OCI-M1 (cell line): Measurements from ENCODE around the gene TUBB4B.

Source experiments
- DNase-seq: peaks from one replicate; lab custom pipeline; 2025; lab: John Stamatoyannopoulos, UW

Gene TUBB4B

DNA sequence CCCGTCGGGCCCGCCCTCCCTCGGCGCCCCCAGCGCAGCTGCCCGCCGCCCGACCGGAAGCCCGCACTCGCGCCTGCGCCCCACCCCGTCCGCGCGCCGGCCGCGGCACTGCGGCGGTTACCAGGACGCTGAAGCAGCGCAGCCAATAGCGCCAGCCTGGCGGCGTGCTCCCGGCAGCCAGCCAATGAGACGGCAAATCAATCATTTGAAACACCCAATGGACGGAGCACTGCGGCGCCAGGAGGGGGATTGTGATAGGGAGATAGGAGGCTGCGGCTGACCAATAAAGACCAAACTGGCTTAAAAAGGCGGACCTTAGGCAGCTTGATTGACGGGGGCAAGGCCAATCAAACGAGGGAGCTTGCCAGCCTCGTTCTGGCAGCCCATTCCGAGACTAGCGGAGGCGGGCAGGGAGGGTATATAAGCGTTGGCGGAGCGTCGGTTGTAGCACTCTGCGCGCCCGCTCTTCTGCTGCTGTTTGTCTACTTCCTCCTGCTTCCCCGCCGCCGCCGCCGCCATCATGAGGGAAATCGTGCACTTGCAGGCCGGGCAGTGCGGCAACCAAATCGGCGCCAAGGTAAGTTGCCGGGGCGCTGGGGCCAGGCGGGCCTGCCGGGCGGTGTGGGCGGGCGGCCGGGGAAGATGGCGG, at the start of gene TUBB4B:
TUBB4B (plus strand) TSS at position 447 of the 649 bp plus-strand sequence; CDS start at position 521, 74 bp downstream.
- peak; percentile 99 for DNase-seq

DNA sequence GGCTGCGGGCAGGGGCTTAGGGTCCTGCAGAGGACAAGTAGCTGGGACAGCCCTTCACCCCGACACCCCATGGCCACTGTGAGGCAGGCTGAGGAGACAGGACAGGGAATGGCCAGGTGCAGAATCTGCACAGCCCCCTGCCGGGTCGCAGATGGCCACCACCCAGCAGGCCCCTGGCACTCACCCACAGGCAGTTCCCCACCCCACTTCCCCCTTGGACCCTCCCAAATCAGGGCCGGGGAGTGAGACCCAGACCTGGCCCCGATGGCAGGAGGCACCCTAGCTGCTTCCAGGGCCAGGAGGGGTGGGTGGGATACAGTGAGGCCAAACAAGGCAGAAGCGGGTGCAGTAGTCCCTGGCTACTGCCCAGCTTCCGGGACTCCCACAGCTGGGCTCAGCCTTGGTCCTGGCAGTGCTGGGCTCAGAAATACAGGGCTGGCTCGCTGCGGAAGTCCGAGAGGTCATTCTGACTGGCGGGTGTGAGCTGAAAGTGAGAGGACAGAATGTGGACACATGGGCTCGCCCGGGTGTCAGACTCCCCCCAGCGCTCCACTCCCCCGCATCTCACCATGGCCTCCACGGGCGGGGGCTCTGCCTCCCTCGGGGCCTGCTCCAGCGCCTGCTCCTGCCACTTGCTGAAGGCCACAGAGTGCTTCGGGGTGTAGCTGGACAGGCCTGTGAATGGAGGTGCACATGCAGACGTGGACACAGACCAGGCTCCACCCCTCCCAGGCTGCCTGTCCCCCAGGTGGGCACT, 49.2 kb upstream of the TUBB4B start:
- no peak for DNase-seq

DNA sequence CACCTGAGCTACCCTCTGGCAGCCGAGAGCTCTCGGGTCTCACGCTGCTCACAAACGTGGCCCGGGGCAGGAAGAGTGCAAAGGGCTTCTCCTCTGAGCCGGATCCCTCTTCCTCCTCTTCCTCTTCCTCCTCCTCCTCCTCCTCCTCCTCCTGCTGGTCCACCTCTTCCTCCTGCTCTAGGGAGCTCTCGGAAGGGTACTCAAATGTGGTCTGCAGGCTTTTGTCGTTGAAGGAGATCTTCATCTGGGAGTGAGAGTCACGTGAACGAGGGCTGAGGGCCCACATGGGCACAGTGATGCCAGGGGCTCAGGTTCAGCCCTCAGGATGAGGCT, 48.7 kb upstream of the TUBB4B start:
- no peak for DNase-seq

DNA sequence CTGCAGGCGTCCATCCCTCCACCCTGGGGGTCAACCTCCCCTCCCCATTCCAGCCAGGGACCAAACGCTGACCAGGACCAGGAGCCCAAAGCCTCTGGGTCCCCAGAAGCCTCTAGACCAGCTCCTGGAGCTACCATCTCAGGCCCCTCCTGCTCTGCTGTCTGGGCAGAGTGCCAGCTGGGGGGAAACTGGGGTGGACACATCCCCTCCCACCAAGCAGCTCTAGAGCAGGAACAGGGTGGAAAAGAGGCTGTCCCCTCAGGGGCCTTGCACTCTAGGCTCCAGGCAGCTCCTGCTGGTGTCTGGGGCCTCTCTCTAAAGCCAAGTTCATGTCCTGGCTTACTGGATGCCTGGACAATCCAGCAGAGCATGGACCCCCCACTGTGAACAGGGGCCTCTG, 48.2 kb upstream of the TUBB4B start:
- DNase-seq: no peak

DNA sequence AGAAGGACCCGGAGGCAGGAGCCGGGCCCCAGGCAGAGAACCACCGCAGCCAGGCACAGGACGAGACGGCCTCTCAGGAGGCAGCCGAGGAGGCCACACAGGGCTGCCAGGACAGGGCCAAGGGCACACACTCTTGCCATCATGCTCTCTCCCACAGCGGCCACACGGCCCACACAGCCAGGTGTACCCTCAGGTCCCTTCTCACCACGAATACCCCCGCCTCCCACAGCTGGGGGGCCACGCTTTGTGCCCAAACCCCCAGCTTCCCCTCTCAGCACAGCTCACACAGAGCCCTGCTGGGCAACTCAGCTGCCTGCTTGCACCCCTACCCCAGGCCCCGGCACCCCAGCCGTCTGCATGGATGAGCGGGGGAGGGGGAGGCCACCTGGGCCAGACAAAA, 47.3 kb upstream of the TUBB4B start:
- no peak for DNase-seq

DNA sequence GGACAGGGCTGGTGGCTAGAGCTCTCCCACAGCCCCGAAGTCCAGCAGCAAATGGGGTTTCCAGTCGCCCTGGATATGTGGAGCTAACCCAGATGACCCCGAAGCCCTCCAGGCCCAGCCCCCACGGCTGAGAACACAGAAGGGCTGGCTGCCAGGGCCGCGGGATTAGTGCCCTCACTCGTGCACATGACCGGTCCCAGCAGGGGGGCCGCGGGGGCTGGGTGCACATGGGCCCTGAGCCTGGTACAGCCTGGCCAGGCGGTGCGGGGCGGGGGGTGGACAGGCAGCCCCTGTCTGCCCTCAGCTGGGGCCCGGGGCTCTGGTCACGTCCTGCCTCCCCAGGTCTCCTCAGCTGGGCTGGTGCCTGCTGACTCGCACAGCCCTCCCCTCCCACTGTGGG, 46.7 kb upstream of the TUBB4B start:
- DNase-seq: no peak

DNA sequence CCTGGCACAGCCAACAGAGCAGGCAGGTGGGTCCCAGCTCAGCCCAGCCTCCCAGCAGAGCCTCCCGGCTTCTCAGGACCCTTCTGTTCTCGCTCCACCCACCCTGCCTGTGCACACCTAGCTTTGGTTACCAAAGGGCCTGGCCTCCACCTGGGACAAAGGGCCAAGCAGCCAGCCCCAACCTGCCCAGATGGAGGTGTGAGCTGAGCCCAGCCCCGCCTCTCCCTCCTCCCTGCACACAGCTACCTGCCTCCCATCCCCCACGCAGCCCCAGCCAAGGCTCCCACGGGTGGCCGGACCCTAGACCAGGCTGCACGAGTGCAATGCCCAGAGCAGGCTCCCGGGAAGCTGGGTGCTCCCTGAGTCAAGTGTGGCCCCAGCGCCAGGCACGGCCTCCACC, 46.2 kb upstream of the TUBB4B start:
- no peak for DNase-seq

DNA sequence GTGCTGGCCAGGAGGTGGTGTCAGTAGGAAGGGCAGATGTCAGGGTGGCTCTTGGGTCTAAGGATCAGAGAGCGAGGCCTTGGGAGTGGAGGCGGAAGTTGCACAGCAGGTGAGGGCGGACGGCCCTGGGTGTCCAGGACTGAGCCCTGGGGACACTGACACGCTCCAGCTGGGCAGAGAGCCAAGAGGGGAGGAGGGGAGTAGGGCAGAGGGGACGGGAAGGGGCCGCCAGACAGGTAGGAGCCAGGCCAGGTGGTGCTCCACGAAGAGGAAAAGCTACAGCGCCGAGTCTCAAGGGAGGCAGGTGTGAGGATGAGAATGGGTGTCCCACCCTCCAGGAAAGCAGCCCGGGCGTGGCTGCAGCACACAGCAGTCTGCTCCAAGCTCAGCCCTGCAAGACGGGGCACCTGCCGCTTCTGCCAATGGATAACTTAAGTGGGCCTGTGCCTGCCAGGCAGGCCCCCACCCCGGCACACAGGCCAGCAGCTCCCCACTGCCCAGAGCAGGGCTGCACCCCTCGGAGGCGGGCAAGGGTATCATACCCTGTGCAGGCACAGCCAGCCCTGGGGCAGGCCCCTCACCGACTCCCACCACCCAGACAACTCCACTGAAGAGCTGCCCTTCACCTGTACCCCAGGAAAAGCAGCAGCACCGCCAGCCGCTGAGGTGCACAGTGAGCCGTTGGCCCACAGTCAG, 45.4 kb upstream of the TUBB4B start:
- no peak for DNase-seq

DNA sequence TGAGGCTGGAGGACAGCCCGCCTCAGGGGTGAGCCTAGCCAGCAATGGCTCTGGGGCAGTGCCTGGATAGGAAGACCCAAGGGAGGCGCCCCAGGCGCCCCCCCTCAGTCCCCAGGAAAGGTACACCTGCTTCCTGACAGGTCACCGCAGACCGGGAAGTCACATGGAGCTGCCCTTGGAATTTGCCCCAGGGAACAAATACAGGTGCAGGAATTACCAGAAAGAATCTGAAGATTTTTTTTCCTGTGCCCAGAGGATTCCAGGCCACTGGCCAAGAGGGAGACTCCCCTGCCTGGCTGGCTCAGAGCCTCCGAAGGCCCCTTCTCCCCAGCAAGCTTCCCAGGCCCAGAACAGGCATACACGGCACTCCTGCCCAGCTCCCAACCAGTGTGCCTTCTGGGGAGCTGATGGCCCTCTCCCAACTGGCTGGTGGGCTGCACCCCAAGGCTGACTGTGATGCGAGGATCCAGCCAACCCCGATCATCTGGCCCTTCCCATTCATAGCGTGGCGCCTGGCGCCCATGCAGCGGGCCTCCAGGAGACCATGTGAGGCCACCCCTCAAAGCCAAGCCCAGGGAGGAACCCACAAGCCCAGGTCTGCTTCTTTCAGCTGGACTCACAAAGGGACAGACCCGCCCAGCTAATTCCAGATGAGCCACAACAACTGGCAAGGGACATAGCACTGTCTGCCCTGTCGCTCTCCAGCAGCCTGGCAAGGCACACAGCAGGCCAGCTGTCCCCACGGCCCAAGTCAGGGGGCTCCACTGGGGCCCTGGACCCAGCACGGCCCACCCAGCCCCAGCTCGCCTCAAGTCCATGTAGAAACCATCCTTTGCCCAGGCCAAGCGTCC, 42.8 kb upstream of the TUBB4B start:
- no peak for DNase-seq

DNA sequence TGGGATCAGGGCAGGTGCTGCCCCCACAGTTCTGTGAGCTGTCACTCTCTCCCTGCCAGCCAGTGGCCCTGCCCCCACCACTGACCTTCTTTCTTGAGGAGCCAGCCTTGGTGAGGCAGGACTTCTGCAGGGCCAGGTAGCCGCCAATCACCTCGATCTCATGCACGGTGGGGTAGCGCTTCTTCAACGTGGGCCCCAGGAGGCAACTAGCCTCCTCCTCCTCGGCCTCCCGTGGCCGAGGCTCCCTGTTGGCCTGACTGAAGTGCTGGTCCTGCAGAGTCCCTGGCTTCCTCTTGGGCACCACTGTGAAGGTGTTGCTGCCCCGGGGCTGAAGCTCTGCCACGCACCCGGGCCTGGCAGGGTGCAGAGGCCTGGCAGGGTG, 42.2 kb upstream of the TUBB4B start:
- no peak for DNase-seq

DNA sequence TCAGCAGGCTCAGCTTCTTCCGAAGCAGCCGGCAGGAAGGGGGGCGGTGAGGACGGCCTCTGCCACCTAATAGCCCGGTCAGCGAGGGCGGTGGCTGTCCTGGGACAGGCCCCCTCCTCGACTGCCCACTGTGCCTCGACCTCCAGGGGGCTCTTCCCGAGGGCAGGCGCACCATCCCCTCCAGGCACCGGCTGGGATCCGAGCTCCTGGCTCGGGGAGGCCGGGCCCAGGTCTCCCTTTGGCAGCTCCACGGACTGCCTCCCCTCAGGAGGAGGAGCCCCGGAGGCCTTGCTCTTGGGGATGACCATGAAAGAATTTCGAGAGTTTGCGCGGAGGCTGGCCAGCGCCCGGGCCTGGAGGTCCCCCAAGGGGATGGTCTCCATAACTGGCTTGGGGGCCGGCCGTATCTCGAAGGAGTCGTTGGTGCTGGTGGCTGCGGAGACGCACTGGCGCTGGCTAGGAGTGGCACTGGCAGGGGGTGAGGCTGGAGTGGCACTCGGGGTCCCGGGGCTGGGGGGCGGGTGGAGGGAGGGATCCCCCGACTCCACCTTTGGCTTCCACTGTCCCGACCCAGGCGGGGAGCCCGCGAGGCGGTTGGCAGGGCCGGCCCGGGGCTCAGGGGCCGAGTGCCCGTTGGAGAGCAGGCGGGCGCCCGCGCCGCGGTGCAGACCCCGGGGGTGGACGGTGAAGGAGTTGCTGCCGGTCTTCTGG, 41.5 kb upstream of the TUBB4B start:
- no peak for DNase-seq

DNA sequence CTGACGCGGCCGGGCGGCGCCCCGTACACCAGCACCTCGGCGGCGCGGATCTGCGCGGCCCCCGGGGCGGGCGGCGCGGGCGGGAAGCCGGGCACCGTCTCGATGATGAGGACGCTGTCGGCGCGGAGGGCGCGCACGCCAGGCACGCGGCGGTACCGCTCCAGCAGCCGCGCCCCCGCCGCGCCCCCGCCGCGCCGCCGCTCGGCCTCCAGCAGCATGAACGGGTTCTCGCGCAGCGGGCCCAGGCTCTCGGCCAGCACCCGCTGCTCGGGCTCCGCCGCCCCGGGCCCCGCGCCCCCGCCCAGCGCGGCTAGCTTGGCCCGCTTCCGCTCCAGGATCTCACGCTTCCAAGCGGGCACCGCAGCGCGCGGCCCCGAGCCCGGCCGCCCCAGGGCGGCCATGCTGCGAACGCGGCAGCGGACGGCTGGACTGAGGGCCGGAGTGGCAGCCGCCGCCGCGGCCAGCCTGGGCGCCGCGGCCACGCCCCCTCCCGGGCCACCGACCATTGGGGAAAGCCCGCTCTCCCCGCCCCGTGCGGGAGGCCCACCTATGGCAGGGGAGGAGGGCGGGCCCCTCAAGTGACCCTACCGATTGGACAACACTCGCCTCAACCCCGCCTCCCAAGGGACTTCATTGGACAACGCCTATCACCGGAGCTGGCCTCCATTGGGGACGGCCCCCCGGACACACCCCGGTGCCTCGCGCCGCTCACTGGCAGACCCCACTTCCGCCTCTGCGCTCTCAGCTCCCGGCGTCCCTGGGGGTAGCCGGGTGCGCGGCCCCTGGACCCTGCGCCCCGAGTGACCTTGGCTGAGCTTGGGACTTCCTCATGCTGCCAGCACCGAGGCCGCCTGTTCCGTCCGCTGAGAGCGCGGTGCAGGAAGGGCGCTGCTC, 40.5 kb upstream of the TUBB4B start, which contains the start of gene TPRN:
TPRN (minus strand) TSS at position 431 of the 894 bp plus-strand sequence; CDS start at position 401, 30 bp downstream.
- DNase-seq: peak; percentile 99

DNA sequence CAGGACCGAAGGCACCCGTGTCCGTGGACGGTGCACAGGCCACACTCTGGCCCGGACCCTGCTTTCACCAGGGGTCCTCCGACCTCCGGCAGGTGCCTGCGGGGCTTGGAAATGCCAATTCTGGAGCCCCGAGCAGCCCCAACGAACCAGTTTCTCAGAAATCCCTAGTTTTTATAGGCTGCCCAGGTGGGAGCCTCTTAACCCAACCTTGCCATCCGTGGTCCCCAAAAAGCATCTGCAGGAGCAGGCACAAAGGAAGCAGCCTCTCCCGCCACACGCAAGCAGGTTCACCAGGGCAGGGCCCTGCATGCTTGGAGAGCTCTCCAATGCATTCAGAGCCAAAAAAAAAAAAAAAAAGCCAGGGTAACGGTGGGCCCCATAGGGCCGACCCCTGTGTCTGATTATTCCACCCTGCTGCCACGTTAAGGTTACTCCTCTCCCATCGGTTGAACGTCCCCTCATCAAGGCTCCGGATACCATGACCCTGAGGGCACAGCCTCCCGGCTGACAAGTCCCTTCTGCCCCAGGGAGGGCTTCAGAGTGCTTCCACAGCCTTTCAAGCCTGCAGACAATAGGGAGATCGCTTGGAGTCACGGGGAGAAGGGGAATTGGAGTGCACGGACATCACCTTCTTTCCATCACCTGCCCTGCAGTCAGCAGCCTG, 39.8 kb upstream of the TUBB4B start:
- DNase-seq: no peak

DNA sequence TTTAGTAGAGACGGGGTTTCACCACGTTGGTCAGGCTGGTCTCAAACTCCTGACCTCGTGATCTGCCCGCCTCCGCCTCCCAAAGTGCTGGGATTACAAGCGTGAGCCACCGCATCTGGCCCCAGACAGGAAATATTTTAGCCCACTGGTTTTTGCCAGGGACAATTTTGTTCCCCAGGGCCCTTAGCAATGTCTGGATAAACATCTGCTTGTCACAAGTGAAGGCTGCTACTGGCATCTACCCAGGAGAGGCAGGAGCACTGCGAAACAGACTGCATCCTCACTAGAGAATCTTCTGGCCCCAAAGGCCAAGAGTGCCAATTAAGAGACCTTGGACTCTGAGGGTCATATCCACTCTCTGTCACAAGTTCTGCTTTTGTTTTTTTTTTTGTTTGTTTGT, 38.1 kb upstream of the TUBB4B start:
- no peak for DNase-seq

DNA sequence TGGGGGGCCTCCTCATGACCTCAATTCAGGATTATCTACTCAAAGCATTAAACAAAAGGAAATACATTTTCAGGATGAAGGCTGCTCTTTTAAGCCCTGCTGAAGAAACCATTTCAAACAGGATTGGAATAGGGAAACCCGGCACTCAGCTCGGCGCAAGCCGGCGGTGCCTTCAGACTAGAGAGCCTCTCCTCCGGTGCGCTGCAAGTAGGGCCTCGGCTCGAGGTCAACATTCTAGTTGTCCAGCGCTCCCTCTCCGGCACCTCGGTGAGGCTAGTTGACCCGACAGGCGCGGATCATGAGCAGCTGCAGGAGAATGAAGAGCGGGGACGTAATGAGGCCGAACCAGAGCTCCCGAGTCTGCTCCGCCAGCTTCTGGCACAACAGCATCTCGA, 36.4 kb upstream of the TUBB4B start:
- no peak for DNase-seq

DNA sequence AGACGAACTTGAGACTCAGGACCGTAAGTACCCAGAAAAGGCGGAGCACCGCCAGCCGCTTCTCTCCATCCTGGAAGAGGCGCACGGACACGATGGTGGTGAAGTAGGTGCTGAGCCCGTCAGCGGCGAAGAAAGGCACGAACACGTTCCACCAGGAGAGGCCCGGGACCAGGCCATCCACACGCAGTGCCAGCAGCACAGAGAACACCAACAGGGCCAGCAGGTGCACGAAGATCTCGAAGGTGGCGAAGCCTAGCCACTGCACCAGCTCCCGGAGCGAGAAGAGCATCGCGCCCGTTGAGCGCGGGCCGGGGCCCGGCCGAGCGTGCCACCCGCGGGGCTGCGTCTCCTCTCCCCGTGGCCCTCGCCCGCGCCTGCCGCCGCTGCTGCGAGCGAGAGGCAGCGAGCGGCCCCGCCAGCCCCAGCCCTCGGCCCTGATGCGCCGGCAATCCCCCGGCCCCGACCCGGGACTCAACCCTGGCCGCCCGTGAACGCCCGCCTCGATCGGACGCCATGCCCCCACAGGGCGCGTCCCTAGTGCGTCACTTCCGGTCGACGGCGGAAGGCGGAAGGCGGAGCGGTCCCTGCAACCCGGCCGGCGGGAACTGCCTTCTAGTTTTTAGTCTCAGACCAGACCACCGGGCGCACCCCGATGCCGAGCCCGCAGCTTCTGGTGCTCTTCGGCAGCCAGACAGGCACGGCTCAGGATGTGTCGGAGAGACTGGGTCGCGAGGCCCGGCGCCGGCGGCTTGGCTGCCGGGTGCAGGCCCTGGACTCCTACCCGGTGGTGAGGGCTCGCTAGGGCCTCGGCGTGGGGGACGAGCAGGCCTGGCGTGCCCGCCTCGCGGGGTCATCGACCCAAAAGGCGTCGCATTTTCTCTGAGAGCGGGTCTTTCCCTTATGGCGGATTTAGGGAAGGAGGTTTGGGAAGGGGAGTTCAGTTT, 35.7 kb upstream of the TUBB4B start, which contains the start of the genes NDOR1 and TMEM203:
NDOR1 (plus strand) TSS at position 575 of the 944 bp plus-strand sequence; CDS start at position 653, 78 bp downstream.
TMEM203 (minus strand) TSS at position 523 of the 944 bp plus-strand sequence; CDS start at position 289, 234 bp downstream.
- DNase-seq: peak; percentile 92

DNA sequence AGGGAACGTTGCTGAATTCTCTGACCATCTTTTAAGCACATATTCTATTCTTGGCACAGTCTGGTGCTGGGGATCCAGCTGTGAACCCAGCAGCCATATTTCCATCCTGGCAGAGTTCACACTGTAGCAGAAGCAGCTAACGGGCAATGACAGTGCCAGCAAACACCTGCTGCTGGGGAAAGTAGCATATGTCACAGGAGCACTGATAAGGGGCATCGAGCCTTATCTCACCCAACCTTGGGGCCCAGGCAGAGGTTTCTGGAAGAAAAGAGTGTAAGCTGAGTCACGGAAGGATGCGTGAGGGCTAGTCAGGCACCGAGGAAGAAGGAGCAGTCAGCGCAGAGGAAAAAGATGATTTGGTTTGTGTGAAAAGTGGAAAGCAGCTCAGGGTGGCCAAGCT, 34.5 kb upstream of the TUBB4B start:
- no peak for DNase-seq

DNA sequence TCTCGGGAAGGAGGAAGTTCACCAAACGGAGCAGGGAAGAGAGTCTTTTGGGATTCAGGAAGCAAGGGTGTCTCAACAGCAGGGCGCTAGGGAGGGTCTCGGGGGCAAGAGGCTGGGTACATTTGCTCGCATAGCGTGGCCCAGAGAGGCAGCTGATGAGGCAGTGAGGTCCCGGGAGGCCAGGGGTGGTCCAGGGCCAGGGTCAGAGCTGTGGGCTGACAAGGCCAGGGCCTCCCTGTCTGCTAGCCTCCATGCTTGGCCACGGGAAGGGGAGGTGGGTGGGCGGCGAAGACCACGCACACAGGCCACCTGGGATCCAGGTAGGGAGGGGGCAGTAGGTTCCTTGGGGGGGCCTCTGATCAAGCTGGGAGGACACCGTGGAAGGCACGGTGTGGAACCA, 29.6 kb upstream of the TUBB4B start:
- DNase-seq: no peak

DNA sequence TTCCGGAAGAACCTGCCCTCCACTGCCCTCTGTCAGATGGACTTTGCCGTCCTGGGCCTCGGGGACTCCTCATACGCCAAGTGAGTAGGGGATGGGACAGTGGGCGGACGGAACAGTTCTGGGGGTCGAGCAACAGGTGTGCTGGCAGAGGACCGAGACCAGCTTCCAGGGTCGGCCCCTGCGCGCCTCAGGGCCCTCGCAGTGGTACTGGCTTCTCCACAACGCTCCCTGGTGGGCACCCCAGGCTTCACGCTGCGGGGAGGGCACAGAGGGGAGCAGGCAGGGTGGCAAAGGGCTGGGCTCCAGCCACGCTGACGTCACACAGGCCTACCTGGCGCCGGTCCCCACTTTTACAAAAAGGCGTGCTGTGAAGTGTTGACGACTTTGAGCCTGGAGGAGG, 28.6 kb upstream of the TUBB4B start:
- no peak for DNase-seq
